Pons (tissue), 1 donor: ENCODE results near the gene HOXB2.

Experiments used
- DNase-seq: peaks from one replicate; pipeline ENCODE4 v3.0.0-alpha.2; 2016; ENCODE audit warnings: low spot score

The HOXB2 gene

DNA sequence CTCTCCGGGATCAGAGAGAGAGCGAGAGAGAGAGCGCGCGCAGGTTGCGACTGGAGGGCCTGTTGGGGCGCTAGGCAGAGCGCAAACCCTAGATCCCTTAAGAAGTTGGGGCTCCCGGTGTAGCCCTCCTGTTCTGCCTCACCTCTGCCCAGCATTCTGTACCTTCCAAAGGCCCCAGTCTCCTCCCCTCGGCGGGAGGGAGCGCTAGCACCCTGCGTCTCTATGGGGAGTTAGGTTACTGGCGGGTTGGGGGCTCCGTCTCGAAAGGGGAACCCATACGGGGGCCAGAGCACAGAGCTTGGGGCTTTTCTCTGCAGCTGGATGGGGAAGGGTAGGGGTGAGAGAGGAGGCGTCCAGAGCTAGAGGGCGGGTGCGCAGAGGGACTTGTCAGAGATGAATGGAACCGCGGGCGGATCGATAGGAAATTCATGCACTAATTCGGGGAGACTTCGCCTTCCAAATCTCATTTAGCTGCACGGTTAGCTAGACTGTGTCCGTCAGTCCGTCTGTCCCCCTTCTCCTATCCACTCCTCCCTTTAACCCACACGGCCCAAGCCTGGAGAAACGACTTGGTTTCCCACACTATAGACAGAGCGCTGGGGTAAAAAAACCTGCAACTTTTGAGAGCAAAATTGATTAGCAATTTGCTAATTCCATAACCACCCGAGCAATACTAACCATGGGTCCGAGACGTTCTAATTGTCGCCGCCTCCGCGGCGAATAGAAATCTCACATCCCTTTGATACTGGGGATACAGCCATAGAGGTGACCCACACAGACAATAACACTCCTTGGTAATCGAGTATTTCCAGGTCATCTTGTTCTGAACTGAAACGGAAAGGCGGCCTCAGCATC lies 33.9 kb upstream of the HOXB2 start:
- DNase-seq, result no peak

DNA sequence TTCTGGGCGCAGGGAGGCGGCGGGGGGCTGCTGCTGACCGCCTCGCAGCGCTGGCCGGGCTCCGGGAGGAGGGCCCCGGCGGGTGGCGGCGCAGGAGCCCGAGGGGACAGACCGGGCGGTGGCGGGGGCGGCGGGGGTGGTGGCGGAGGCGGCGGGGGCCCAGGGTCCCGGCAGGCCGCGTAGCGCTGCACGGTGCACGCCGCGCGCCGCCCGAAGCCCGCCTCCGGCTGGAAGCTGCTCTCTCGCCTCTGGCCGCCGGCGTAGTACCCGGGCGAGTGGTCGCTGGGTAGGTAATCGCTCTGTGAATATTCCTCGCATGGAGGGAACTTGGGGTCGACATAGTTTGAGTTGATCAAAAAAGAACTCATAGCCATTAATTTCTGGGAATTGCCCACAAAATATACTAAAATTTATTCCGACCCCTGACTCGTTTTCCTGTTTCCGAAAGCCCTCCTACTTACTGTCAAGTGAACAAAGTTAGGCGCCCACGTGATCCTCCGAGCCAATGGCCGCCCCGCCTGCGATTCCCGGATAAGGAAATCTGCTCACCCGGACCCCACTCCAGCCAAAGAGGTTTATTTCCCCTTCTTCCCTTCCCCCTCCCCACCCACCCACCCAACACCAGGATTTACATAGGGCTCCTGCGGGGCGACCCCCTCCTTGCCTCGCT lies 33.2 kb upstream of the HOXB2 start, which contains the start of gene HOXB4:
Gene HOXB4, minus strand, starts transcription at position 405 of the 670 bp plus-strand sequence. Its CDS starts 31 bp downstream, at position 374.
- DNase-seq, result no peak

DNA sequence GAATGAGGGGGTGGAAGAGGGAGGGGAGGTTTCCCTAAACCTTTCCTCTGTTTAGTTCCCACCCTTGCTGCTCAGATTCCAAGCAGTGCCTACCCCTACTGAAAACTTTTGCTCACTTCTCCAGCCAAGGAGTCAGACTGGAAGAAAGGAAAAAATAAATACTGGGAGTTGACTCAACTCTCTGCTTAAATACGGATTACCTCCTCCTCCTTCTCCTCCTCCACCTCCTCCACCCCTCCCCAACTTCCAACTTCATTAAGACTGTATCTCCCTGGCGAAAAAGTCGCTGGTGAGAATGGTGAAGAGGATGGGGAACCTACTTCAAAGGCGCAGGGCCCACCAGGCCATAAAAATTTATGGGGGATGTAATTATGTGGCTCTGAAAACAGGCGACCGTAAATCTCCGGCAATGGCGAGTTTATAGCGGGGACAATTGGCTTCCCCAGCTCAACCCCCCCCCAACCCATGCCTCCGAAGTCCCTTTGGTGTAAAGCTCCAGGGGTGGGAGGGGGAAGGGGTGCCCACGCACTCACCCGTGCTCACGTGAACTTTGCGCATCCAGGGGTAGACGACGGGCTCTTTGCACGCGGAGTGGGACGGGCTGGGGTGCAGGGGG lies 32.5 kb upstream of the HOXB2 start:
- no peak for DNase-seq

DNA sequence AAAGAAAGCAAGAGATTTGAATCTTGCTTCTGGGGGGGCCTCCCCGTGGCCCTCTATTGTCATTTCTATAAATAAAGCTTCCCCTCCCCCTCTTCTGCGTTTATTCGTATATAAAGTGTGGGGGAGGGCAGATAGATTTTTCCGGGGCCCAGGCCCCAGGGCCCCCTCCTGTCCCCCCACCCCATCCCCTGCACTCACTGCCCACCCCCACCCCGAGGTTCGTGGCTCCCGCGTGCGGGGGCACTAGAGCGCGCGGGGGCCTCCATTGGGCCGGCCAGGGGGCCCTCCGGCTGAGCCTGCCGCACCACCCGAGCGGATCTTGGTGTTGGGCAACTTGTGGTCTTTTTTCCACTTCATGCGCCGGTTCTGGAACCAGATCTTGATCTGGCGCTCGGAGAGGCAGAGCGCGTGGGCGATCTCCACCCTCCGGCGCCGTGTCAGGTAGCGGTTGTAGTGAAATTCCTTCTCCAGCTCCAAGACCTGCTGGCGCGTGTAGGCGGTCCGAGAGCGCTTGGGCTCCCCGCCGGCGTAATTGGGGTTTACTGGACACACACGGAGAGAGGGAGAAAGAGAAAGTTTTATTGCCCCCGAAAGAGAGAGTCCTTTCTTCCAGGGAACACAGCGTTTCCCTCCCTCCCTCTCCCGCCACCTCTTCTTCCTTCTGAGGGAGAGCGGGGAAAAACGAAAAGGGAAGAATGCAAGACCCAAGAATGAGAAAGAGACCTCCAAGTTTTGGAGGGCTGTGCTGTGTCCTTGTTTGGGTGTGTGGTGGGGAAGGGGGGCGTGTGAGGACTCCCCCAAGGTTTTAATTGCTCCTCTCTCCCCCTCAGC lies 31.8 kb upstream of the HOXB2 start:
- DNase-seq, result no peak

DNA sequence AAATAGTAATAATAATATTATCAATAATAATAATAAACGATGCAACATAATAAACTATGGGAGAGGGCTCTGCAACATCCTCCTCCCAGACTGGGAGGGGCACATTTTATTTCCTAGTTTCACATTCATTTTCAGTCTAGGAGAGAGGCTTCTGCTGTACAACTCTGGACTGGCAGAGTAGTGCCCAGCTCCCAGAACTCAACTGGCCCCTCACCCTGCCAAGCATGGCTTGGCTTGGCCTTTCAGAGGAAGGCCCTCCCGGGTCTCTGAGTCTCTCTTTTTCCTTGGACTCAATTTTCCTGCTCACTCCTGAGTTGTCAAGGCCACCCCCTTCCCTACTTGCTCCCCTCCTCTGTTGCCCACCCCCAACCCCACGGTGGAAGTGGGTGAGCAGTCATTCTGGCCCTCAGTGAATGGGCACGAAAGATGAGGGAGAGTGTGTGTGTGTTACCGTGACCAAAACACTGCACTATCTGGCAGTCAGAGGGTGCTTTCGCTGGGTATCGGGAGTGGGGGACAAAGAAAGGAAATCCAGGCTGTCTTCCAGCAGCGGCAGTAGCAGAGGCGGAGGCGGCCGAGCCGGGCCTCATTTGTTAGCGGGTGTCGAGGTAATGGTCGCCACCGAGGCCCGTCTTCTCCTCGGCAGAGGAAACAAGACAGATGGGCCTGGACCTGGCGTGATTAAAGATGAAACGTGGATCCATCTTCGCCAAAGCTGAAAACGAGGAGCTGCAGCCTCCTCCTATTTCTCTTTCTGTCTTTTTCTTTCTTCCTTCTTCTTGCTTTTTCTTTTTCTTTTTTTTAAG lies 31.0 kb upstream of the HOXB2 start:
- DNase-seq, result no peak

DNA sequence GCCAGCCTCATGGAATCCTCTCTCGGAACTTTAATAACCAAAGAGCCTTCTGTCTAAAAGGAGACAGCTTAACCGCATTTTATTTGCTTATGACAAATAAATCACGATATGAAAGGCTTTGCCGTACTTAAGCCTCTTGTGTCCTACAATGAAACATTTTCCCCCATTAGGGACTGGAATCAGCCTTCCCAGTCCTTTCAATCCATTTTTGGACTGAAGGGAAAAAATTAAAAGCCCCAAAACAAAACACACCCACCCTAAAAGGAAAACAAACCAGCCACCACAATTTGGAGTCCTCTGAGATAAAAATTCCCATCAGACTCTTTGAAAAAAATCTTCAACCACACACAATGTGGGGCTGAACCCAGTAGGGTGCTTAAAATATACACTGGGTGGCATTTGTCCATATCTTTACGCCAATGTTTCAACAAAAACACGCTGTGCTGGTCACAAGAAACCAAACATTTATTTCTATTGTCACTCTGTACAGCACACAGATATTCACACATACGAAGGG lies 30.2 kb upstream of the HOXB2 start:
- no peak for DNase-seq

DNA sequence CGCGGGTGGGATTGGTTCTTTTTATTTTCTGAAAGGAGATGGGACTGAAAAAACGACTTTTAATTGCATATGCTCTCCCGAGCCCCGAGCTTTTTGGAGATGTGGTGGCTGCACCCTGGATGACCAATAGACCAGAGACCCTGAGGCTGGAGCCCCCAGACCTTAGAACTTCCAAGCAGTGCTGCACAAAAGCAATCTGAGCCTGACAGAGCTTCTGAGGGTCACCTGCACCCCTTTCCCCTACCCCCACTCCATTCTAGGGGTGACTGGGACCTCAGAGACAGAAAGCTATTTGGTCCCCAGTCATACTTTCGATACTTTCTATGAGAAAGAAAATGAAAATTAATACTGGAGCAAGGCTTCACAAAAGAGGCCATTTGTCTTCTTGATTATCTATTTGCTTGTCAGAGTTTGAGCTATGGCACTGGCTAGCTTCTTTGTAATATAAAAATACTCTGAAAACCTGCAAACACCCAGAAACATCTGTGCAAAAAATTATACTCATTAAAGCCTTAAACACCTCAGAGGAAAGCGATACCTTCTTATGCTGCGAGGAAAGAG lies 29.7 kb upstream of the HOXB2 start:
- DNase-seq, result no peak

DNA sequence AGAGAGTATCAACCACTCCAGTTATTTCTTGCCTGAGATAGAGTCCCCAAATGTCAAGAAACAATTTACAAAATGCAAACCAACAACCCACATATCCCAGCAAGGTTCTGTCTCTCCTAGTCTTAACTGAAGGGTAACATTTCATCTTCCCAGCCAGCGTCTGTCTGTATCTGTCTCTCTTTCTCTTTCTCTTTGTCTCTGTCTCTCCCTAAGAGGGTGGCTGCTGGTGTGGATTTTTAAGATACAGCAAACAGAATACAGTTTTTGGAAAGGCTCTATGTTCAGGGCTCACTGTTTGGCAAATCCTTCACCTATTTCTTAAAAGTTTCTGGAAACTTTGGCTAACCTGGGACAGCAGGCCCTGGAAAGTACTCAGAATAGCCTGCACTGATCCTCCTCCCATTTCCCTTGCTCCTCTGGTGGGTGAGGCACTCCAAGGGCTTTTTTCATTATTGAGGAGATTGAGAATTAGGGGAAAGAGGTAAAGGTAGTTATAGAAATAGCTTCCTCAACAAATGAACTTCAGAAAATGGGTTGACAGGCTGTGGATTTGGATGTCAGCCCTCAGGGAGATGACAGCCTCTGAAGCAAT lies 27.0 kb upstream of the HOXB2 start:
- DNase-seq, result no peak

DNA sequence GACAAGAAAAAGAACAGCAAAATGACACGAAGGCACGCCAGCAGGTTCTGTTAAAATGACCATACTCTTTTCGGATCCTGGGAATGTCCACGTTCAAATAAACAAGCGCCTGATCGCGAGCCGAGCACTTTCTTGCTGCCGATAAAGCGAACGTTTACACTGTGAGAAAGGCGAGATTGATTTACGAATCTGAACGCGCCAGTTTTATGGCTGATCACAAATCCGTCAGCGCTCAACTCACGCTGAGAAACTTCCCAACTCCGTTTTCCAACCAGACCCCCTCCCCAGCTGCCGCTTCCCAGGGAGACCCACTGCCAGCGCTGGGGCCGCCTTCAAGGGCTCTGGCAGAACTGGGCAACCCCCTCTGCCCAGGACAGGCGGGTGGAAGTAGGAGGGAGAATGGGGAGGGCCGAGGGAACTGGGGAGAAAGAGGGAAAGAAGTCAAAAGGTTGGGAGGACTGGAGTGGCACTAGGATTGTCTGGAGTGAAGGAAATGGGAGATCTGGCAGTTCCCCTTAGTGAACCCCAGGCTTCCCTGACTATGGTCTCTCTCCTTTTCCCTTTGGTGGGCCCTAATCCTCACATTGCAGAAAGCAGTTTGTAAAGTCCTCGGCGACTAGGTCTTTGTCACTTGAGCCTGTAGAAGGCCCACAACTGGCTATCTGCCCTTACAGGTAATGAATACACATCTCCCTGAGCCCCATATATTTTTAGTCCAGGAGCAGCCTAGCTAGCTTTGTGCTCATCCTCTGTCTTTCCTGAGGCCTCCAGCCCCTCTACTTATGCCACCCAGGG lies 26.3 kb upstream of the HOXB2 start:
- no peak for DNase-seq

DNA sequence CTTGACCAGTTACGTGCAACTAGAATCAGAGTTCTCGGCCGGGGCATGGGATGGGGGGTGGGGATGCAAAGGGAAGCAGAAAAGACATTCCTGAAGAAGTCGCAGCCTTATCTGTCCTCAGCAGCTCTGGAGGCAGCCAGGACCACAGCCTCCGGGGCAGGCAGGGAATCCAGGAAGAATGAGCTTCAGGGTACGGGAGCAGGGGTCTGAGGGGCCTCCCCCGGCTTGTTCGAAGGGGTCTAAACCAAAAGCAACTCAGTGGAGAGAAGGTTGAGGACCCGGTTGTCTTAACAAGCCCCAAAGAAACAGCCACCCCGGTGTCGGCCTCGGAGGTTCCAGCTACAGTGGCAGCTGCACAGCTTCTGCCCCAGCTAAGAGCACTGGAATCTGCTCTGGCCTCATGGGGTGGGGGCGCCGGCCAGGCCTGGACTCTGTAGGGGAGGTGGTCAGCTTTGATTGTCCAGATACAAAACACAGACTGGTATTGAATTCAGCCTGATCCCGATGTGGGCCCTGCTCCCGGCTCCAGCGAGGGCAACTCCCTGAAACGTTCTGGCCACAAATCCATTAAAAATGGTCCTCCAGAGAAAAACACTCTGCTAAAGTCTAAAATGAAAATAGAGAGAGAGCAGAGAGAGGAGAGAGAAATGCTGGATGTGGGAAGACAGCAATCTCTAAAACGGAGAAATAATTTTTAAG lies 25.6 kb upstream of the HOXB2 start:
- DNase-seq, result no peak

DNA sequence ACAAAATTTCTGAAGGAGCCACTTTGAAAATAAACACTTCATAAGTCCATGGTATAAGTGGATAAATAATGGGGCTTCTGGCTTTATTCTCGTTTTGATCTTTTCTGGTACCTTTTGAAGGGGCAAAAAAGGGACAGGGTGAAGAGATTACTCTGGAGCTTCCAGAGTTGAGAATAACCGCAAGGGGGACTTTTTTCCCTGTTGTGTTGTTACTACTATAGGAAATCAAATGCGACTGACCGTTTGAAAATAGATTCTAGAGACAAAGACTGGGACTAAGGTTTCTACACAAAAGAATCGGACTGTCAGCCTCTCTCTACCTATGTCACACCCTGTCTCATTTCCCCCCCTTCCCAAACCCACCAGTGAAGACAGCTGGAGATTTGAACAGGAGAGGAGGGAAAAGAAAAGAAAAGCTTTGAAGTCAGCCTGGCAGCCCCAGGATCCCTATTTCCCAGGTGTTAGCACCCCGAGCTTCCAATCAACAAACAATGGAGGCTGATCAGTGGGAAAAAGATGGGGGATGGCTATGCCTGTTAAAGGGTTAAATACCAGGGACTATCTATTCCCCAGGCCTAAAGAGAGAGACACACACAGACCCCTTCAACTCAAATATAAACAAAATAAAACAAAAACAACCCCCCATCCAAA lies 24.9 kb upstream of the HOXB2 start:
- no peak for DNase-seq

DNA sequence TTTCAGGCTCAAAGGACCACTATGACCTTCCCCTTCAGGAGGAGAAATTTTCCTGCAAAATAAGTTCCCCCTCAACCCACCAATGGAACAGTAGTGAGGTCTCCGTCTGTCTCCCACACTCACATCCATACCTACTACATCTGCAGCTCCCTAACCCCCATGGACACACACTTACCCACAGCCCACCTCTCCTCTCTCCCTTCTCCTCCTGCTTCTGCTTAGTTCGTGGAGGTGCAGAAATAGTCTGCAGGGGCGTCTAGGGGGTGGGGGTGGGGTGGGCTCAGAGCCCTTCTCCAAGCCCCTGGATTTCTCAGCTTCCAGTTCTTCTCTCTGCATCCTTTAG lies 24.3 kb upstream of the HOXB2 start:
- no peak for DNase-seq

DNA sequence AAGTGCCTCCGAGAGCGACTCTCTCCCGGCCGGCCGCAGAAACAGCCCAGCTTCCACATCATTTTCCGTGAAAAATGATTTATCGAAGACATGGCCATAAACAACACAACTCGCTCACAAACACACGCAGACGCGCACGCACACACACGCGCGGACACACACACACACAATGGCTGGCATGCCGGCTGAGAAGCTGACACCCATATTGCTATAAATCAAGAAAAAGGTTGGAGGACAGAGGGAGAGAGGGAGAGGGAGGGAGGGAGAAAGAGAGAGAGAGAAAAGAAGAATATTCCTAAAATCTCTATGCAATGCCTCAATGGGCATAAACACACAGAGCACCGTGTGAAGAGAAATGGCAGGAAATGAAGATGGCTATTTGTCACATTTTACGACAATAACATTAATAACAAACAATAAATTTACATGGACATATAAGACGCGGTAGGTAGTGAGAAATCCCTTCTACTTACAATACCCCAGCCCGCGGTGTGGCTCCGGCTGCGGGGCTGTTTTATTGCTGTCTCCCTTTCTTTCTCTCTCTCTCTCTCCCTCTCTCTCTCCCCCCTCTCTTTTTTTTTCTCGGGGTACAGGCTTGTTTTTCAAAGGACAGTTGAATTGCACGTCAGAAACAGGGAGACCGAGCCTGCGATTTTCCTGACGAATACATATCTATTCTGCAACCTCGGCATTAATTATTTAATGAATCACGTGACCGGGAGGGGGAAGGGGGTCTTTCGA lies 23.8 kb upstream of the HOXB2 start:
- DNase-seq, result no peak

DNA sequence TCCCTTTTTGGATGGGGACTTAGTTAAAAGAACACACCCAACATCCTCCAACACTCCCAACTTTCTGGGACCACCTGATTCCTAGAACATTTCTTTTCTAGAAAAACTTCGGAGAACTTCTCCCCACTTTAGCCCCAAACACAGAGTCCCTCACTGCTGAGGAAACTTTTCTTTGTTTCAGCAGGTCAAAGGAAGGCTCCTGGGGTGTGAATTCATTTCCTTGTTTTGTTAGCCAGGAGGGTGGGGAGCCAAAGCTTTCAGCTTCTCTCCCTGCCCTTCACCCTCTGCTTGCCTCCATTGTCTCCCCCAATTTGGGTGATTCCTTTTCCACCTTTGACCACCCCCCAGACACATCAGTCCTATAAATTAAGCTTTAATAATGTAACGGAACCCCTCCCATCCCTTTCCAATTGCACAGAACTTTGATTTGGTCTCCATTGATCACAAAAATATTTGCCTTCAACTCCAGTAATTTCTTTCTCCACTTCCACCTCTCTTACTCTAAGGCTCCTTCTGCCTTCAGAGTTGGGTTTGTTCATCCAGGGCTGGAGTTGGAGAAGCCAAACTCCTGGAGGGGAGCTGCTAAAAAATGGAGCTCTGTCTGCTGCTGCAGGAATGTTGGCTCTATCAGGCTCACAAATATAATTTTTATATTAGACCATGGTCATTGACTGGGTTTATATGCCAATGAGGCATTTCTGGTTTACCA lies 22.9 kb upstream of the HOXB2 start:
- no peak for DNase-seq

DNA sequence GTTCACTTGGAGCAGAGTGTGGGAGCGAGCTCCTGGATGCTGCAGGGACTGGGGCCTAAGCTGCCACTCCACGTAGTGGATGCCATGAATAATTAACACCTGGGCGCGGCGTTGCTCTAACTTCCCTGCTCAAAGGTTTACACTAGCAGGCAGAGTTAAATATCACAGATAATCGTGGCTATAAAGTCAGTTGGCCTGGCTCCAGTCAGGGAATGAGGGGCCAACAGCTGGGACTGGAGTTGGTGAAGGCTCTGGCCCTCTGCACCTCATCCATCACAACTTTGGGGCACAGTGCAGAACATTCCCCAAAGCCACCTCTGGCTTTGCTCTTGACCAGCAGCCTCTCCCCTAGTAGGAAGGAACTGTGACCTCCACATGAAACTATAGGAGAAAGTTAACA lies 22.3 kb upstream of the HOXB2 start:
- DNase-seq, result no peak

DNA sequence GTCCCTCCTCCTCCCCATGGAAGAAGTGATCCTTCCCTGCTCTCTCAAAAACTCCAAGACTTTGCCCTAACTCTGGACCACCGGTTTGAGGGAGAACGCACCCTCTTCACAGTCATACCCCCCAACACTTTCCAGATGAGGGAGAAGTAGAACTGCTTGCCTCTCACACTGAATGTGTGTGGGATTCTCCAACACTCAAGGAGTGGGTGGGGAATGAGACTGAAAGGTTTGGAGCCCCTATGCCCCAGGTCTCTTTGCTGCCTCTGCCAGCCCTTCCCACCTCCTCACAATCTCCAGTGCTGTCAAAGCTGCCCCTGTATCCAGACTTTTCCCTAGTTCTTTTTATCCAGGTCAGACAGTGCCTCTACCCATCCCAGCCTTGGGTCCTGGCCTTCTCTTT lies 21.8 kb upstream of the HOXB2 start:
- no peak for DNase-seq
